Fibroblast of lung (primary cell): ENCODE measurements around the gene CASP14. TPM values are rescaled to one million over a fixed set of nuclear protein-coding genes. Genes with fewer than 3 reads are reported as not detected.
"Not testable (repeated sequence)": the region's sequence is repeated elsewhere in the genome, so short reads cannot be mapped to it uniquely, and the experiment has no call there.

Experiments used
- DNase-seq, 2 donors: peaks; one replicate each; pipeline versions ENCODE4 v3.0.0 to v3.0.0-alpha.2; 2010; ENCODE audit warnings: low read depth in 2 of 2
- H2AFZ ChIP-seq: 2 replicates; pipeline ENCODE4 v1.5.1; 2012; ENCODE audit warnings: low read length, control low read depth, inconsistent platforms
- H3K27ac ChIP-seq: 2 replicates; pipeline ENCODE4 v1.5.1; 2011; ENCODE audit warnings: low read length, control low read depth; ENCODE audit not compliant: insufficient read depth
- H3K27me3 ChIP-seq: 2 replicates; pipeline ENCODE4 v1.5.1; 2011; ENCODE audit warnings: mild to moderate bottlenecking, low read length; ENCODE audit not compliant: control insufficient read depth, insufficient read depth
- H3K36me3 ChIP-seq: 2 replicates; pipeline ENCODE4 v1.5.1; 2011; ENCODE audit warnings: low read length; ENCODE audit not compliant: control insufficient read depth, insufficient read depth
- H3K4me1 ChIP-seq: 2 replicates; pipeline ENCODE4 v1.5.1; 2011; ENCODE audit warnings: low read length; ENCODE audit not compliant: control insufficient read depth, insufficient read depth; ENCODE audit errors: extremely low read depth
- H3K4me2 ChIP-seq: 2 replicates; pipeline ENCODE4 v1.5.1; 2011; ENCODE audit warnings: low read length, control low read depth; ENCODE audit not compliant: insufficient read depth; ENCODE audit errors: extremely low read depth
- H3K4me3 ChIP-seq, 4 experiments: fragments of 200-600 bp in 1 of 4; sonication (generic) in 1 of 4; replicated peaks in 1 of 4; 2 replicates each; pipeline ENCODE4 v1.5.1; 2011 to 2016; ENCODE audit warnings: low read length in 4 of 4, low read depth in 3 of 4, mild to moderate bottlenecking in 3 of 4, control low read depth in 2 of 4, inconsistent platforms in 1 of 4, mixed read lengths in 1 of 4; ENCODE audit not compliant: insufficient read depth in 1 of 4; ENCODE audit errors: control extremely low read depth in 1 of 4
- H3K79me2 ChIP-seq: 2 replicates; pipeline ENCODE4 v1.5.1; 2012; ENCODE audit warnings: mild to moderate bottlenecking, low read length, inconsistent platforms; ENCODE audit not compliant: control insufficient read depth, insufficient read depth
- H3K9ac ChIP-seq: 2 replicates; pipeline ENCODE4 v1.5.1; 2011; ENCODE audit warnings: mild to moderate bottlenecking, low read length, control low read depth; ENCODE audit not compliant: insufficient read depth
- H3K9me3 ChIP-seq: 2 replicates; pipeline ENCODE4 v1.5.1; 2012; ENCODE audit warnings: low read depth, low read length; ENCODE audit not compliant: control insufficient read depth, insufficient read depth
- H4K20me1 ChIP-seq: 2 replicates; pipeline ENCODE4 v1.5.1; 2011; ENCODE audit warnings: low read length; ENCODE audit not compliant: control insufficient read depth, insufficient read depth; ENCODE audit errors: extremely low read depth
- EZH2 ChIP-seq: IDR thresholded peaks from 2 replicates; pipeline ENCODE4 v1.5.1; 2012; ENCODE audit warnings: low read length, control low read depth, mild to moderate bottlenecking; ENCODE audit errors: missing control alignments
- polyA plus RNA-seq, 2 donors: library from polyadenylated mRNA; depleted of rRNA in 1 of 2; stranded (reverse) in 1 of 2; unstranded in 1 of 2; fragments of >200 nt; gene quantifications; 2 replicates each; pipeline ENCODE4 v1.2.1, GENCODE V29; 2011 to 2012; ENCODE audit warnings: missing spikeins in 1 of 2
- total RNA-seq: library from RNA; depleted of rRNA; stranded (reverse); fragments of >200 nt; gene quantifications from 2 replicates; pipeline ENCODE4 v1.2.1, GENCODE V29; 2014
- TF ChIP-seq, protein P1 (sequence below), 2 donors: IDR thresholded peaks in 1 of 2; conservative IDR thresholded peaks in 1 of 2; 1 replicate in 1 of 2; 2 replicates in 1 of 2; pipeline ENCODE4 v1.5.1; 2011 to 2012; ENCODE audit warnings: low read length in 2 of 2, control low read depth in 1 of 2, inconsistent platforms in 1 of 2, low read depth in 1 of 2, mild to moderate bottlenecking in 1 of 2

Gene CASP14
- total and polyA plus RNA-seq, 2 donors (not counting 1 experiment from before 2014, with no cell fraction given) = not detected

DNA sequence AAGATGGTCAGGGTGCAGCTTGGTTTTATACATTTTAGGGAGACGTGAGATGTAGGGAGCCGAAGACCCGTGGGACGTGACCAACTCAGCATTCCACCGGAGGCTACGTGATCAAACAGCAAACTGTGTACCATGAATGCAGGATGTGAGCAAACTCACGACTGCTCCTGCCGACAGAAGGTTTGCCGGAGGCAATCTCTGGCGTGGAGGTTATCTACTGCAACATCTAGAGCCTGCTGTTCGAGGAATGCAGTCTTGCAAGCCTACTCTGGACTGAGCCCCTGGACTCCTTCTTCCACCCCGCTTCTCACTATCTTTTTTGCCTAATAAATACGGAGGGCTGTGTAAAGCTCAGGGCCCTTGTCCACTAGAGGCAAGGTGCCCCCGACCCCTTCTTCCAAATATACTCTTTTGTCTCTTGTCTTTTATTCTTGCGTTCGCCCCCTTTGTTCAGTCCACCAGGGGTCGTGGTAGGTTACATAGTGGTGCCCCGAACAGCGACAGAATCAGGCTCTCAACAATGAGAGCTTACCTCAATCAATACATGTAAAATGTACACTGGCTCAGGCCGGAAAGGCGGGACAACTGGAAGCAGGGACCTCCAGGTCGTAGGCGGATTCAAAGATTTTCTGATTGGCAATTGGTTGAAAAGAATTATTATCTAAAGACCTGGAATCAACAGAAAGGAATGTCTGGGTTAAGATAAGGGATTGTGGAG, 23.8 kb downstream of the CASP14 start:
- DNase-seq = no peak

DNA sequence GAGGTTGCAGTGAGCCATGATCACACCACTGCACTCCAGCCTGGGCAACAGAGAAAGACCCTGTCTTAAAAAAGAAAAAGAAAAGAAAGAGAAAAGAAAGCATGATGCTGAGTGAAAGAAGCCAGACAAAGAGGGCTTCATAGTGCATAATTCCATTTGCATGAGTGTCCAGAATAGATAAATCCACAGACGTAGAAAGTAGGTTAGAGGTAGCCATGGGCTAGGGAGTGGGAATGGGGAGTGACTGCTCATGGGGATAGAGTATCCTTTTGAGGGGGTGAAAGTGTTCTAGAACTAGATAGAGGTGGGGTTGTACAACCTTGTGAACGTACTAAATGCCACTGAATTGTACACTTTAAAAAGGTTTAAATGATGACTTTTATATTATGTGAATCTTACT, 25.1 kb downstream of the CASP14 start:
- no peak overlapping the region for H3K4me3 ChIP-seq
- TF ChIP-seq, protein P1, sequence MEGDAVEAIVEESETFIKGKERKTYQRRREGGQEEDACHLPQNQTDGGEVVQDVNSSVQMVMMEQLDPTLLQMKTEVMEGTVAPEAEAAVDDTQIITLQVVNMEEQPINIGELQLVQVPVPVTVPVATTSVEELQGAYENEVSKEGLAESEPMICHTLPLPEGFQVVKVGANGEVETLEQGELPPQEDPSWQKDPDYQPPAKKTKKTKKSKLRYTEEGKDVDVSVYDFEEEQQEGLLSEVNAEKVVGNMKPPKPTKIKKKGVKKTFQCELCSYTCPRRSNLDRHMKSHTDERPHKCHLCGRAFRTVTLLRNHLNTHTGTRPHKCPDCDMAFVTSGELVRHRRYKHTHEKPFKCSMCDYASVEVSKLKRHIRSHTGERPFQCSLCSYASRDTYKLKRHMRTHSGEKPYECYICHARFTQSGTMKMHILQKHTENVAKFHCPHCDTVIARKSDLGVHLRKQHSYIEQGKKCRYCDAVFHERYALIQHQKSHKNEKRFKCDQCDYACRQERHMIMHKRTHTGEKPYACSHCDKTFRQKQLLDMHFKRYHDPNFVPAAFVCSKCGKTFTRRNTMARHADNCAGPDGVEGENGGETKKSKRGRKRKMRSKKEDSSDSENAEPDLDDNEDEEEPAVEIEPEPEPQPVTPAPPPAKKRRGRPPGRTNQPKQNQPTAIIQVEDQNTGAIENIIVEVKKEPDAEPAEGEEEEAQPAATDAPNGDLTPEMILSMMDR (conservative IDR thresholded peaks at IDR 0.05 in 1 of 2, IDR thresholded peaks at IDR 0.05 in 1 of 2; ENCODE audit: low read depth in 1 of 2, low read length in 2 of 2) = no peak
- no peak for TF ChIP-seq EZH2

More for the DNA sequence above, 23.8 kb downstream of the CASP14 start:
- Histone ChIP-seq H3K4me3 (no peak overlapping the region), H3K9me3 (no peaks in the 10 kb centered on the region), H2AFZ (no peak overlapping the region), H3K36me3 (no peaks in the 10 kb centered on the region), H3K27me3 (no peaks in the 10 kb centered on the region), H3K4me1 (no peaks in the 10 kb centered on the region), H3K79me2 (no peaks in the 10 kb centered on the region), H3K9ac (no peak overlapping the region), H3K4me2 (no peak overlapping the region), H4K20me1 (no peaks in the 10 kb centered on the region), H3K27ac (no peak overlapping the region)
- no peak for TF ChIP-seq EZH2
- TF ChIP-seq, protein P1 (conservative IDR thresholded peaks at IDR 0.05 in 1 of 2, IDR thresholded peaks at IDR 0.05 in 1 of 2; ENCODE audit: low read depth in 1 of 2, low read length in 2 of 2) = no peak

DNA sequence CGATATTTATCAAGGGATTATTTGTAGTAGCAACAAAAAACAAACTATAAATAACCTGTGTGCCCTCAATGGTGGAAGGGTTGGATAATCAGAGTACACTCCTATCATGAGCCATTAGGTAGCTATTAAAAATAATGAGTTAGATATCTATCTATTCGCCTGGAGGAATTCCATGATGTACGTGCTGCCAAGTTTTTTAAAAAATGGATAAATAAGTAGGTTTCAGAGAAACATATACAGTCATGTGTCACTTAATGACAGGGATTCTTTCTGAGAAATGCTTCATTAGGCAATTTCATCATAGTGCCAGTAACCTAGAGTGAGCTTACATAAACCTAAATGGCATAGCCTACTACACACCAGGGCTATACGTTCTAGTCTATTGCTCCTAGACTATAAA, 26.5 kb downstream of the CASP14 start:
- DNase-seq = no peak
- H3K4me3 ChIP-seq = no peak overlapping the region
- H3K27ac ChIP-seq = no peak overlapping the region
- H4K20me1 ChIP-seq = no peaks in the 10 kb centered on the region
- no peaks in the 10 kb centered on the region for H3K27me3 ChIP-seq
- no peaks in the 10 kb centered on the region for H3K79me2 ChIP-seq
- H3K4me1 ChIP-seq = no peaks in the 10 kb centered on the region
- no peak overlapping the region for H3K9ac ChIP-seq
- TF ChIP-seq EZH2 = no peak
- TF ChIP-seq, protein P1 (conservative IDR thresholded peaks at IDR 0.05 in 1 of 2, IDR thresholded peaks at IDR 0.05 in 1 of 2; ENCODE audit: low read depth in 1 of 2, low read length in 2 of 2) = no peak
- no peak overlapping the region for H3K4me2 ChIP-seq
- H3K9me3 ChIP-seq = no peaks in the 10 kb centered on the region
- no peak overlapping the region for H2AFZ ChIP-seq
- no peaks in the 10 kb centered on the region for H3K36me3 ChIP-seq

More for the DNA sequence above, 25.1 kb downstream of the CASP14 start:
- DNase-seq = no peak
- no peaks in the 10 kb centered on the region for H3K4me1 ChIP-seq
- no peaks in the 10 kb centered on the region for H4K20me1 ChIP-seq
- H3K36me3 ChIP-seq = no peaks in the 10 kb centered on the region
- H3K79me2 ChIP-seq = no peaks in the 10 kb centered on the region
- H3K4me2 ChIP-seq = no peak overlapping the region
- H3K27ac ChIP-seq = no peak overlapping the region
- no peaks in the 10 kb centered on the region for H3K9me3 ChIP-seq
- no peak overlapping the region for H2AFZ ChIP-seq
- no peak overlapping the region for H3K9ac ChIP-seq
- H3K27me3 ChIP-seq = no peaks in the 10 kb centered on the region

DNA sequence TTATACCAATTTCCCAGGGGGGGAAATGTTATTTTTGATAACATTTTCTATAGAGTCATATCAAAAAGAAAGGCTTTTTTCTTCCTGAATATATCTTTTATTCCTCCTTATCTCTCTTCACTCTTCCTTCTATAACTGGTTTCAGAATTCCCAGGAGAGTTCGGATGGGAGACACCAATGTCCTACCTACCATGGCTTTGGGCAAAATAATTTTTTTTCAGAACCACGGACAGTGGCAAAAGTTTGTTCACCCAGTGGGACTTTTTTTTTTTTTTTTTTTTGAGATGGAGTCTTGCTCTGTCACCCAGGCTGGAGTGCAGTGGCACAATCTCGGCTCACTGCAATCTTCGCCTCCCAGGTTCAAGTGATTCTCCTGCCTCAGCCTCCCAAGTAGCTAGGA, 30.7 kb downstream of the CASP14 start:
- H3K36me3 ChIP-seq, H3K27ac ChIP-seq, H3K27me3 ChIP-seq: not testable (repeated sequence)

More for the DNA sequence above, 30.7 kb downstream of the CASP14 start:
- not testable (repeated sequence) for H2AFZ ChIP-seq, H3K79me2 ChIP-seq, H4K20me1 ChIP-seq, H3K9me3 ChIP-seq, H3K4me1 ChIP-seq, H3K4me2 ChIP-seq, H3K9ac ChIP-seq, DNase-seq, H3K4me3 ChIP-seq
